ENCODE measurements around the gene RHBDL1. TPM values are rescaled to one million over a fixed set of nuclear protein-coding genes. Genes with fewer than 3 reads are reported as not detected.

RHBDL1 gene
- total and polyA plus RNA-seq, 9 of the 15 experiments (the other 6 are each of a cell fraction or from before 2014, with no cell fraction given), result 0.03 to 5.6 (median 1.3) TPM; not detected in 1

GRCh38 chr16:642189-643049 lies 33.1 kb upstream of the RHBDL1 start:
- DNase-seq (ENCODE audit: extremely low read depth in 1 of 4, low spot score in 3 of 4) (peak; percentile 71 to 82 (median 77)), ATAC-seq (peak; percentile 28), FAIRE-seq (peak; percentile 52)
- ChIA-PET POLR2A (interaction anchor here (0.7 to 2.3 kb wide), 7 partner anchors 9 to 81 kb away, joined by 3 to 13 read pairs (median 4); partner anchors contain the start of gene NHLRC4), CTCF (ENCODE audit: low intra/inter-chr PET ratio) (no interaction called here)
- Histone ChIP-seq H3K4me3 (peak overlapping the region; percentile 89), H3K27me3 (ENCODE audit: control insufficient read depth in 2 of 2, insufficient read depth in 2 of 2, low read length in 2 of 2) (no peaks in the 10 kb centered on the region), H3K4me2 (ENCODE audit: insufficient read depth, low read length) (peak overlapping the region; percentile 92), H3K36me3 (ENCODE audit: control insufficient read depth, insufficient read depth, low read length) (peaks cover 41% of the 10 kb centered on the region; the same call in 2 of the 3 replicates), H3K4me1 (replicated peaks in 1 of 2; ENCODE audit: control insufficient read depth in 2 of 2, insufficient read depth in 2 of 2, low read length in 2 of 2) (peaks cover 13 to 84% of the 10 kb centered on the region in 2 experiments; a peak in 4 of 5 replicates), H3K79me2 (ENCODE audit: control insufficient read depth, insufficient read depth, low read length) (peaks cover 59% of the 10 kb centered on the region), H3K9ac (ENCODE audit: insufficient read depth in 1 of 2, low read depth in 2 of 2, low read length in 2 of 2) (peak overlapping the region; percentile 91 to 99), H3K27ac (ENCODE audit: extremely low read depth, low read depth, low read length) (peak overlapping the region; percentile 94), H3K9me1 (ENCODE audit: control insufficient read depth, insufficient read depth, low read length) (no peaks in the 10 kb centered on the region), H4K20me1 (replicated peaks; ENCODE audit: control insufficient read depth, insufficient read depth, low read length) (no peaks in the 10 kb centered on the region), H2AFZ (ENCODE audit: low read depth, low read length) (0 out of 2 replicates have a peak overlapping the region, but pooled peaks have one; percentile 81), H3K9me3 (replicated peaks; ENCODE audit: control insufficient read depth, insufficient read depth, low read depth, low read length) (no peaks in the 10 kb centered on the region)
- under 1% methylated on average over 48 of the region's 72 CpGs for WGBS (ENCODE audit: insufficient coverage, low coverage, missing lambda C conversion rate)
- intact Hi-C loops (cut with micrococcal nuclease) (no loop called here), in situ Hi-C loops (cut with MboI) (no loop called here)
- BruUV-seq (replicated peaks), result no TSS peak
- TF ChIP-seq SIN3A (IDR thresholded peaks at IDR 0.05; ENCODE audit: borderline replicate concordance in 2 of 2, control insufficient read depth in 1 of 2, low read depth in 2 of 2, low read length in 2 of 2) (peak; percentile 17 to 50; a peak in 2 of 4 replicates), ZBTB17 (CRISPR knock-in tag; IDR thresholded peaks at IDR 0.05) (peak; percentile 27; the same call in 1 of the 2 replicates), TOE1 (IDR thresholded peaks at IDR 0.05; ENCODE audit: borderline replicate concordance) (no peak), TOE1 (CRISPR knock-in tag; IDR thresholded peaks at IDR 0.05; ENCODE audit: borderline replicate concordance, low read depth) (0 out of 2 replicates have a peak, but pooled peaks have one; percentile 46), E2F6 (IDR thresholded peaks at IDR 0.05; ENCODE audit: borderline replicate concordance in 1 of 2, extremely low read depth in 1 of 2, insufficient read depth in 1 of 2, insufficient read length in 1 of 2, low read depth in 1 of 2, low read length in 1 of 2, poor library complexity in 1 of 2, severe bottlenecking in 1 of 2) (peak; percentile 80 to 82), MAX (CRISPR knock-in tag; IDR thresholded peaks at IDR 0.05) (peak; percentile 33; the same call in 1 of the 2 replicates), ZC3H4 (CRISPR knock-in tag; IDR thresholded peaks at IDR 0.05; ENCODE audit: borderline replicate concordance) (peak; percentile 18; the same call in 1 of the 2 replicates), ATF1 (CRISPR knock-in tag; IDR thresholded peaks at IDR 0.05) (no peak), ATF1 (tag; IDR thresholded peaks at IDR 0.05) (0 out of 2 replicates have a peak, but pooled peaks have one; percentile 40), ETV5 (CRISPR knock-in tag; IDR thresholded peaks at IDR 0.05; ENCODE audit: low read depth) (no peak), SP1 (CRISPR knock-in tag; IDR thresholded peaks at IDR 0.05) (peak; percentile 49; the same call in 1 of the 2 replicates), GABPB1 (CRISPR knock-in tag; IDR thresholded peaks at IDR 0.05) (peak; percentile 70), SMAD4 (CRISPR knock-in tag; conservative IDR thresholded peaks at IDR 0.05) (no peak), HNRNPL (IDR thresholded peaks at IDR 0.05; ENCODE audit: low read depth, low read length) (peak; percentile 13; the same call in 1 of the 2 replicates), UBTF (IDR thresholded peaks at IDR 0.05; ENCODE audit: borderline replicate concordance in 1 of 2, low read depth in 2 of 2, low read length in 2 of 2) (peak in 1 of 2 experiments; percentile 38; a peak in 1 of 4 replicates), ZBED1 (IDR thresholded peaks at IDR 0.05) (no peak), NFYB (IDR thresholded peaks at IDR 0.05; ENCODE audit: extremely low read depth, insufficient read length) (no peak)

Measured in K562 (cell line).